ENCODE measurements around the gene MDM4. TPM values are rescaled to one million over a fixed set of nuclear protein-coding genes. Genes with fewer than 3 reads are reported as not detected.

The MDM4 gene
- total and polyA plus RNA-seq, 2 donors (not counting 3 experiments of a cell fraction or from before 2014, with no cell fraction given): 11.7 to 67.0 TPM

- H3K9ac ChIP-seq (replicated peaks; ENCODE audit: extremely low read depth, insufficient read depth, low read length): no peak overlapping the region
- H3K9me1 ChIP-seq (replicated peaks; ENCODE audit: control insufficient read depth, extremely low read depth, insufficient read depth, low read length): no peaks in the 10 kb centered on the region
- no peak overlapping the region for H3K27ac ChIP-seq (ENCODE audit: insufficient read depth, low read depth, low read length)
- FAIRE-seq: no peak
- H3K79me2 ChIP-seq (ENCODE audit: control insufficient read depth, insufficient read depth, low read length): no peaks in the 10 kb centered on the region
- no peak overlapping the region for H3K4me3 ChIP-seq (replicated peaks in 1 of 3; ENCODE audit: insufficient read depth in 1 of 3, low read depth in 1 of 3, low read length in 3 of 3)
- peaks cover 22 to 24% of the 10 kb centered on the region in 2 experiments for H3K36me3 ChIP-seq (ENCODE audit: control insufficient read depth in 2 of 2, extremely low read depth in 1 of 2, insufficient read depth in 2 of 2, low read length in 2 of 2)
- no peak for DNase-seq (ENCODE audit: low read depth, low spot score)
- dilution Hi-C loops (cut with MboI; ENCODE audit: extremely low pct_ligation_motif_present, low sequenced_read_pairs): no loop called here
- CTCF ChIA-PET: interaction anchor here (0.9 to 1.9 kb wide), 2 partner anchors 21 to 262 kb away, joined by 5 to 7 read pairs; no protein-coding TSS in a partner anchor
- BruUV-seq (replicated peaks): no TSS peak
- no peak for TF ChIP-seq POLR2A (IDR thresholded peaks at IDR 0.05; ENCODE audit: low read depth, low read length)
- TF ChIP-seq EZH2 (IDR thresholded peaks at IDR 0.05; ENCODE audit: borderline replicate concordance, low read depth, low read length, severe bottlenecking): no peak
- no peak for TF ChIP-seq MYC (IDR thresholded peaks at IDR 0.05; ENCODE audit: low read depth, low read length)
- TF ChIP-seq CTCF (IDR thresholded peaks at IDR 0.05; ENCODE audit: extremely low read depth in 1 of 2, insufficient read depth in 1 of 2, low read depth in 1 of 2, low read length in 2 of 2): no peak
- no peak overlapping the region for H2AFZ ChIP-seq (ENCODE audit: low read depth, low read length)
- H4K20me1 ChIP-seq (replicated peaks; ENCODE audit: control insufficient read depth, extremely low read depth, insufficient read depth, low read length): no peaks in the 10 kb centered on the region
- POLR2A ChIA-PET: no interaction called here
- intact Hi-C loops (cut with micrococcal nuclease): no loop called here
- H3K27me3 ChIP-seq (ENCODE audit: control insufficient read depth in 2 of 2, insufficient read depth in 2 of 2, low read length in 2 of 2): no peaks in the 10 kb centered on the region
- no peaks in the 10 kb centered on the region for H3K9me3 ChIP-seq (replicated peaks; ENCODE audit: control insufficient read depth, insufficient read depth, low read length)
- H3K4me2 ChIP-seq (ENCODE audit: insufficient read depth, low read length): no peak overlapping the region
- peaks cover 12% of the 10 kb centered on the region for H3K4me1 ChIP-seq (ENCODE audit: control insufficient read depth, extremely low read depth, insufficient read depth, low read length)
Observed at GRCh38 chr1:204545202-204545601, 29.0 kb downstream of the MDM4 start.

GRCh38 chr1:204545881-204546280 is 29.7 kb downstream of the MDM4 start:
- ChIA-PET POLR2A (no interaction called here), CTCF (interaction anchor here (1.7 kb wide), 1 partner anchor 261 kb away, joined by 5 read pairs; no protein-coding TSS in a partner anchor)
- H3K9me1 ChIP-seq (replicated peaks; ENCODE audit: control insufficient read depth, extremely low read depth, insufficient read depth, low read length): no peaks in the 10 kb centered on the region
- no peaks in the 10 kb centered on the region for H3K9me3 ChIP-seq (replicated peaks; ENCODE audit: control insufficient read depth, insufficient read depth, low read length)
- H3K79me2 ChIP-seq (ENCODE audit: control insufficient read depth, insufficient read depth, low read length): no peaks in the 10 kb centered on the region
- FAIRE-seq: no peak
- H3K4me2 ChIP-seq (ENCODE audit: insufficient read depth, low read length): no peak overlapping the region
- intact Hi-C loops (cut with micrococcal nuclease) (no loop called here), dilution Hi-C loops (cut with MboI; ENCODE audit: extremely low pct_ligation_motif_present, low sequenced_read_pairs) (no loop called here)
- no peak overlapping the region for H3K4me3 ChIP-seq (replicated peaks in 1 of 3; ENCODE audit: insufficient read depth in 1 of 3, low read depth in 1 of 3, low read length in 3 of 3)
- no peak overlapping the region for H3K9ac ChIP-seq (replicated peaks; ENCODE audit: extremely low read depth, insufficient read depth, low read length)
- no TSS peak for BruUV-seq (replicated peaks)
- no peak overlapping the region for H2AFZ ChIP-seq (ENCODE audit: low read depth, low read length)
- H3K27ac ChIP-seq (ENCODE audit: insufficient read depth, low read depth, low read length): no peak overlapping the region
- DNase-seq (ENCODE audit: low read depth, low spot score): no peak
- peaks cover 12% of the 10 kb centered on the region for H3K4me1 ChIP-seq (ENCODE audit: control insufficient read depth, extremely low read depth, insufficient read depth, low read length)
- no peak for TF ChIP-seq MYC (IDR thresholded peaks at IDR 0.05; ENCODE audit: low read depth, low read length)
- no peak for TF ChIP-seq JUN (IDR thresholded peaks at IDR 0.05; ENCODE audit: borderline replicate concordance, insufficient read depth, insufficient read length, low read depth)
- TF ChIP-seq FOS (IDR thresholded peaks at IDR 0.05; ENCODE audit: borderline replicate concordance, insufficient read depth, low read length): no peak
- no peak for TF ChIP-seq EZH2 (IDR thresholded peaks at IDR 0.05; ENCODE audit: borderline replicate concordance, low read depth, low read length, severe bottlenecking)
- TF ChIP-seq MAX (IDR thresholded peaks at IDR 0.05; ENCODE audit: insufficient read depth, insufficient read length): no peak
- TF ChIP-seq GATA2 (IDR thresholded peaks at IDR 0.05; ENCODE audit: insufficient read depth, insufficient read length, low read depth, low read length): no peak
- no peak for TF ChIP-seq POLR2A (IDR thresholded peaks at IDR 0.05; ENCODE audit: low read depth, low read length)
- no peak for TF ChIP-seq CTCF (IDR thresholded peaks at IDR 0.05; ENCODE audit: extremely low read depth in 1 of 2, insufficient read depth in 1 of 2, low read depth in 1 of 2, low read length in 2 of 2)
- TF ChIP-seq POLR2AphosphoS5 (IDR thresholded peaks at IDR 0.05; ENCODE audit: insufficient read depth, low read depth, low read length): no peak
- H4K20me1 ChIP-seq (replicated peaks; ENCODE audit: control insufficient read depth, extremely low read depth, insufficient read depth, low read length): no peaks in the 10 kb centered on the region
- H3K27me3 ChIP-seq (ENCODE audit: control insufficient read depth in 2 of 2, insufficient read depth in 2 of 2, low read length in 2 of 2): no peaks in the 10 kb centered on the region
- H3K36me3 ChIP-seq (ENCODE audit: control insufficient read depth in 2 of 2, extremely low read depth in 1 of 2, insufficient read depth in 2 of 2, low read length in 2 of 2): peaks cover 21 to 24% of the 10 kb centered on the region in 2 experiments

All from endothelial cell of umbilical vein (primary cell).